ENCODE data around the gene SGF29.
"Not testable (repeated sequence)": the region's sequence is repeated elsewhere in the genome, so short reads cannot be mapped to it uniquely, and the experiment has no call there.

Gene SGF29

DNA sequence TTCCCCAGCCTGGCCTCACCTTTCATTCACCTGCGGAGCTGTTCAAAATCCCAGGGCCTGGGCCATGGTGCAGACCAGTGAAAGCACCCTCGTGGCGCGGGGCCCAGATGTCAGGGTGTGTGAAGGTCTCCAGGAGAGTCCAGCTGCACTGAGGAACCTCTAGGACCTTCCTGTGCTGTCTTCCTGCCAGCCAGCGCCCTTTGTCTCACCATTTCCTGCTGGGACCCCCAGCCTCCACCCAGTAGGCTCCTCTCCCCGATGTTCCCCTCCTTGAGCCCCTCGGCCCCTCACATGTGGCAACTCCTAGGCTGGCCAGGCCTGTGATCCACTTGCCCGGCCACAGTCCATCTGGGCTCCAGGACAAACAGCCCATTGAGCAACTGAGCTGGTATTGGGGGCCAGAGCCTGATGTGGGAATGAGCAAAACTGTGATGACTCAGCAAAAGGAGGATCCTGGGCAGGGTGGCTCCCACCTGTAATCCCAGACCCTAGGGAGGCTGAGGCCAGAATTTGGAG lies 42.5 kb downstream of the SGF29 start:
- no peak for DNase-seq (ENCODE audit: low read depth in 2 of 2)

DNA sequence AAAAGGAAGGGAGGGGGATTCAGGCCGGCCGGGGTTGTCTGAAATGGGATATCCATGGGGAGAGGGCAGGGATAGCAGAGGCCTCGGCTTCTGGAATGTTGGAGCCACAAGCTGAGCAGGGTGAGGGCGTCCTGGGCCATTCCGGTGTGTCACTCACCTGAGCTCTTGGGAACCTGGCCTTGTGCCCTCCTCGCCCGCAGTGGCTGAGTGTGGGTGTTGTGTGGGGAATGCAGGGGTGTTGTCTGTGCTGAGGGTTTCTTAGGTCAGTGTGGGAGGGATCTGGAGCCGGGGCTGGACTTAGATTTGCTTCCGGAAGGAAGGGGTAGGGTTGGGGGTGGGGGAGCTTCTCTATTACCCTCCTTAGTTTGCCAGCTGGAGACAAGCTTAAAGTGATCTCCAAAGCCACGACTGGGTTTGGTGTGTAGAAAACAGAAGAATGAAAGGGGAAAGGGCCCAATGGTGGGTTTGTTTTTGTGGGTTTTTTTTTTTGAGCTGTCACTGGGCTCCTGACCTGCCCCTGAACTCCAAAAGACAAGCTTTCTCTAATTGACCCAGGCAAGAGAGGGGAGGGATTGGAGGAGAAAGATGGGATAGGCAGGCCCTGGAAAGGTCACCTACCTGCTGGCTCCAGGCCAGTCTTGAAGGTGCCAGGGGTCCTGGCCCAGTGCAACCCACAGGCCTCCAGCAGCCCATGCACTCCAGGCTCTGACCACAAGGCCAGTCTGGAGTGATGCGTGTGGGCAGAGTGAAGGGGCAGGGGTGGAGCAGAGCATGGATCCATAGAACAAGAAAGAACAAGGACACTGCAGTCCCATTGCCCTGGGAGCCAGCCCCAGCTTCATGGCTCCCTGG lies 43.3 kb downstream of the SGF29 start, which contains the start of gene SULT1A2:
TSS of gene SULT1A2 (minus strand) at position 211 of the 852 bp plus-strand sequence. CDS start 1,120 bp downstream, outside the sequence.
- no peak for DNase-seq (ENCODE audit: low read depth in 2 of 2)

DNA sequence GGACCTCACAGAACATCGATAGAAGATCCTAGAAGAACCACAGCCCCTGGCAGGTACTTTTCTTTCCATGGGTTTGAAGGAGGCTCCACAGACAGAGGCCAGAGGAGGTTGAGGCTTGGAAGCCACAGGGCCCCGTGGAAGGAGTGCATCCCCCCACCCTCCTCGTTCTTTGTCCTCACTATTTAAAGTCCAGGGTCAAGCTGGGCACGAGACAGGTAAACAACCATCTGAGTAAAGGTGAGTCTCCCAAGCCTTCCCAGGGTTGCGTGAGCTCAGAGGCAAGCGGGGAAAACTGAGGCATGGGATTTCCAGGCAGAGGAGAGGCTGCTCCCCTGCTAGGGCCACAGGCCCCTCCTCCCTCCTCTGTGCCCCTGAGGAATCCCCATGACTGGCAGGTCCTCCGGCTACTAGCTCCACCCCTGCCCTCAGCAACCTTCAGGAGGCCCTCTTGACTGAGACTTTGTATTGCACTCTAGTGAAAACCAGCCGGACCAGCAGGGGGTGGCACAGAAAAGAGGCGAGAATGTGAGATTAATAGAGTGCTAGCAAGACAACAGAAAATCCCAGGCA lies 44.1 kb downstream of the SGF29 start:
- no peak for DNase-seq (ENCODE audit: low read depth in 2 of 2)

- DNase-seq (ENCODE audit: low read depth in 2 of 2): not testable (repeated sequence)
Observed at GRCh38 chr16:28599377-28600285, 45.9 kb downstream of the SGF29 start.

- not testable (repeated sequence) for DNase-seq (ENCODE audit: low read depth in 2 of 2)
Observed at GRCh38 chr16:28600965-28601364, 47.2 kb downstream of the SGF29 start.

- not testable (repeated sequence) for DNase-seq (ENCODE audit: low read depth in 2 of 2)
Observed at GRCh38 chr16:28601589-28601988, 47.9 kb downstream of the SGF29 start.

DNA sequence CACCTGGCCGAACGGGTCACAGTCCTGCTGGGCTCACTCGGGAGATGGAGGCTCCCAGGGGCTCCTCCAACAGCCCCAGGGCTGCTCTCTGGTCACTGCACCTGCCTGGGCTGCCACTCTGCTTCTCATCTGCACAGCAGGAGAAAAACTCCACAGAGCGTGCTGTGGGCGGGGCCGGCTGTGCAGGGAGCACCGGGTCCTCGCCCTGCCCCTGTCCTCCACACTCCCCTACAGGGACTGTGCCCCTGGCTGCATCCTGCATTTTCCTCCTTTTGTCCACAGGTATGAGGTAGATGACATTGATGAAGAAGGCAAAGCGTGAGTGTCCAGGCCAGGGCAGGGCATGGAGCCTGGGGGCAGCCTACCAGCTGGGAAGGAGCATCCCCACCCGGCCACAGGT lies 48.3 kb downstream of the SGF29 start:
- not testable (repeated sequence) for DNase-seq (ENCODE audit: low read depth in 2 of 2)

DNA sequence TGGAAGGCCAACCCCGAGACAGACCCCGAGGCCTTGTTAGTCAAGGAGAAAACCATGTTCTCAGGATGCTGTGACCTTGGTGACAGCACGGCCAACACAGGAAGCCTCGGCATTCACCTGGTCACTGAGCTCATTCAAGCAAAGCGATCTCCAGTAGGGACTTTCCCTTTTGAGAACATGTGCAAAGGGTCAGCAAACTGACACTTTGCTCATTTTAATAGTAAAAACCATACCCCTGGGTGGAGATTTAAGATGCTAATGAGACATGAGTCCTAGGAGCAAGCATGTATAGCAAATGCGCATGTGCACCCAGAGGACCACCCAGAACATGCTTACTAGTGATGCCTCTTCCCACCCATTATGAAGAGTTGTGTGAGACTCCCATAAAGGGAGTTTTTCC lies 48.8 kb downstream of the SGF29 start:
- DNase-seq (ENCODE audit: low read depth in 2 of 2): no peak

DNA sequence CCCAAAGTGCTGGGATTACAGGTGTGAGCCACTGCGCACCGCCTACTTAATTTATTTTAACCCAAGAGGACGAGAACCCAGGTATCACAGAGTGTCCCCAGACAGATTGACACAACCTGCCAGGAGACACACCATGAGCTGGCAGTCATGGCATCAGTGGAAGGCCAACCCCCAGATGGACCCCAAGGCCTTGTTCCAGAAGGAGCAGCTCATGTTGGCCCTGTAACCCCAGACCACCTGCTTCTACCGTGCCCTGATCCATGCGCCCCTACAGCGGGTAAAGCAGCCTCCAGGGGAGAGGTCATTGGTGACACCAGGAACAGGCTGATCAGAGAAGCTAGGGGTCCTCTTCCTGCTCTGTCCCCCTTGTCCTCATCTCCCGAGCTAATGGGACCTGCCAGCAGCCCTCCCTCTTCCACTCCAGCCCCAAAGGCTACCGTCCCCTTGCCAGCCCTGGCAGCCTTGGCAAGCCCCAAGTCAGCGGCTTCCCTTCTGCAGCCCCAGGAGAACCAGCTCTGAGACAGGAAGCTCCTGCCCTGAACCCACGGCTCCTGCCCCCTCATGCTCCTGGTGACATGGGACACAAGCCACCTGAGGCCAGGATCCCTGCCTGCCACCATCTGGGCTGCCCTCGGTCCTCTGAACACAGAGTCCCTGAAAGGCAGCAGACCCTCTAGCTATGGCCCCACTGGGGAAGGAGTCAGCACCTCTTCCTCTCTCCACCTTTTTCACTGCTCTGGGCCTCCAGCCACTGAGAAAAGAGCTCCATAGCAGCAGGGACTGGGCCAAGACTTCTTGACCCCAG lies 49.9 kb downstream of the SGF29 start:
- DNase-seq (ENCODE audit: low read depth in 2 of 2): no peak

DNA sequence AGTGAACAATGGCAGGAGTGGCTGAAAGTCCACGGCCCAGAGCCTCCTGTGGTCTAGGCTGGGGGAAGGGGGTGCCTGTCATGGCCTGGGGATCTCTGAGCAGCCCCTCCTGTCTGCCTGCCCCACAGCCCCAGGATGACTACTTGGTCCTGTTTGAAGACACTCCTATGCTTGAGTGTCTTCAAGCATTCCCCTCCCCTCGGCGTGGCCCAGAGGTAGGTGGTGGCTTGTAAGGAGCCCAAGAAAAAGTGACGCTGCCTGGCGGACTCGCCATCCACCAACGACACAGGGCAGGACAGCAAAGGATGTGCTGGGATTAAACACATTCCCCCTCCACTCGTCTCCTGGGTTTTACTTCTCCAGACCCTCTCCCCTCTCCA lies 50.5 kb downstream of the SGF29 start:
- DNase-seq (ENCODE audit: low read depth in 2 of 2): no peak

DNA sequence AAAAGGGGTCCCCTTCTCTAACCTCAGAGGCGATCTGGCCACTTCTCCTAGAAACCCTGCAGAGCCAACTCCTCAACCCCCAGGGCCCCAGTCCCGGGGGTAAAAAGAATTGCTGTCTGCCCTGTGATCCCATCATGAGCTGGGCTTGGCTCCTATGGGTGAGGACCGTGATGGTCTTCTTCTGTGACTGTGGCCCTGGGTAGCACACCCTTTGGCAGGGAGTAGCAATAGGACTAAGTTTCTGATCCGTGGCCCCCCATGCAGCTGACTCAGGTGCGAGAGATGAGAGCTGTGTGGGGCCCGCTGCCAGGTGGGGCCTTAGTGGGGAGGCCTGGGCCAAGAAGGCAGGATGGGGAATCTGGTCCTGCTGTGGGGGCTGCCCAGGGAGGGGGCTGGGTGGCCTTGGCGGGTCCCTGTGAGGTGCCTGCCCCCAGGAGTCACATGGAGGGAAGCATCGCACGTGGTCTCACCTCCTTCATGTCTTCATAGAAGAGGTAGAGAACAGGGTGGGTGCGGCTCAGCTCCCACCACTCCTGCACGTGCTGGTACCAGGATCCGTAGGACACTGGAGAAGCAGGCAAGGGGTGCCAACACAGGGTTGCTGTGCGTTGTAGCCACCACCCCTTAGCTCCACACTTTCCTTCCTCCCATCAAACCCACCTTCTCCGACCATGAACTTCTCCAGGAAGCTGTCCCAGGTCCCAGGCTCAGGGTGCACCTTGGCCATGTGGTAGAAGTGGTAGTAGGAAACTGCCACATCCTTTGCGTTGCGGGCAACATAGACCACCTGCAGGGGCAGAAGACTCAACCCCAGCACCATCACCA lies 52.8 kb downstream of the SGF29 start:
- no peak for DNase-seq (ENCODE audit: low read depth in 2 of 2)

DNA sequence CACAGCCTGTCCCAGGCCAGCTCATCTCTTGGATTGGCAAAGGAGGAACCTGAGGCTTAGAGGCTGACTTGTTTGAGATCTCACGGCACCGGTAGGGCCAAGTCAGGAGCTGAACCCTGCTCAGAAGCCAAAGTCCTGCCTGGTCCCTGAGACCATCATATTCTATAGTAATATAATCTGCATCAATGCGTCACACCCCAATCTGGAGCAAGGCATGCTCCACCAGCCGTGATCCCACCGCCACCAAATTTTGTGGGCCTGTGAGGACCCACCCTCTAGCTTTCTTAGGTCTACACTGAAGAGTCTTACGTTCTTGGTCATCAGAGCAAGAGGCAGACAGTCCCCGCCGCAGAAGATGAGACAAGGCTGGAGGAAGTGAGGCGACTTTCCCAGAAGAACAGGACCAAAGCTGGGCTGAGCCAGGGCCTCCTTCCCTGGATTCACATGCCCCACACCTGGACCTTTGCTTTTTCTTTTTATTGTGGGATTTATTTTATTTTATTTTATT lies 53.5 kb downstream of the SGF29 start:
- DNase-seq (ENCODE audit: low read depth in 2 of 2): no peak

DNA sequence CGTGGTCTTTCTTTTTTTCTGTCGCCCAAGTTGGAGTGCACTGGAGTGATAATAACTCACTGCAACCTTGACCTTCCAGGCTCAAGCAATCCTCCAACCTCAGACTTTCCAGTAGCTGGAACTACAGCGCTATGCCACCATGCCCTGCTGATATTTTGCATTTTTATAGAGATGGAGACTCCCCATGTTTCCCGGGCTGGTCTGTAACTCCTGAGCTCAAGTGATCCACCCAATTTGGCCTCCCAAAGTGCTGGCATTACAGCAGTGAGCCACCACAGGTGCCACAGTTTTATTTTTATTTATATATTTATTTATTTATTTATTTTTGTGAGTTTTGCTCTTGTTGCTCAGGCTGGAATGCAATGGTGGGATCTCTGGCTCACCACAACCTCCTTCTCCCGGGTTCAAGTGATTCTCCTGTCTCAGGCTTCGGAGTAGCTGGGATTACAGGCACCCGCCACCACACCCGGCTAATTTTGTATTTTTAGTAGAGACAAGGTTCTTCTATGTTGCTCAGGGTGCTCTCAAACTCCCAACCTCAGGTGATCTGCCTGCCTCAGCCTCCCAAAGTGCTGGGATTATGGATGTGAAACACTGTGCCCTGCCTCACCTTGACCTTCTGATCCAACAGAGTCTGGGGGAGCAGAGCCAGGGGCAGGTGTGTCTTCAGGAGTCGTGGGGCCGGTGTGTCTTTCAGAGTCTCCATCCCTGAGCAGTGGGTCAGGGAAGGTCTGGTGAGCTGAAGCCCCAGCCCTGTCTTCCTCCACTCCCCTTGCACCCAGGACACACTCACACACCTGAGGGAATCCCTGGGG lies 54.2 kb downstream of the SGF29 start:
- DNase-seq (ENCODE audit: low read depth in 2 of 2): not testable (repeated sequence)

DNA sequence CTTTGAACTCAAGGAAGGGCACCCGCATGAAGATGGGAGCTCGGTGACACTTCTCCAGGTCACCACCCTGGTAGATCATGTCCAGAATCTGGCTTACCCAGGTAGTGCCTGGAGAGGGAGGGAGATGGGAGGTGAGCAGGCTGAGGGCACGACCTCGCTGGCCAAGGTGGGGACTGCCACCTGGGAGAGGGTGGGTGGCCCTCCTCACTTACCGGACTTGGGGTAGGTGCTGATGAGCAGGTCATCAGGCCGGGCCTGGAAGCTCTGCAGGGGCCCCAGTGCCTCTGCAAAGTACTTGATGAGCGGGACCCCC lies 54.7 kb downstream of the SGF29 start:
- not testable (repeated sequence) for DNase-seq (ENCODE audit: low read depth in 2 of 2)

- DNase-seq (ENCODE audit: low read depth in 2 of 2): not testable (repeated sequence)
Observed at GRCh38 chr16:28608867-28609596, 55.3 kb downstream of the SGF29 start.

- DNase-seq (ENCODE audit: low read depth in 2 of 2): no peak
Observed at GRCh38 chr16:28609631-28610594, 56.2 kb downstream of the SGF29 start, which contains the start of gene SULT1A1. Gene SULT1A1, minus strand, starts transcription at chr16:28610044. Its CDS starts 1,189 bp downstream, at chr16:28608855.

DNA sequence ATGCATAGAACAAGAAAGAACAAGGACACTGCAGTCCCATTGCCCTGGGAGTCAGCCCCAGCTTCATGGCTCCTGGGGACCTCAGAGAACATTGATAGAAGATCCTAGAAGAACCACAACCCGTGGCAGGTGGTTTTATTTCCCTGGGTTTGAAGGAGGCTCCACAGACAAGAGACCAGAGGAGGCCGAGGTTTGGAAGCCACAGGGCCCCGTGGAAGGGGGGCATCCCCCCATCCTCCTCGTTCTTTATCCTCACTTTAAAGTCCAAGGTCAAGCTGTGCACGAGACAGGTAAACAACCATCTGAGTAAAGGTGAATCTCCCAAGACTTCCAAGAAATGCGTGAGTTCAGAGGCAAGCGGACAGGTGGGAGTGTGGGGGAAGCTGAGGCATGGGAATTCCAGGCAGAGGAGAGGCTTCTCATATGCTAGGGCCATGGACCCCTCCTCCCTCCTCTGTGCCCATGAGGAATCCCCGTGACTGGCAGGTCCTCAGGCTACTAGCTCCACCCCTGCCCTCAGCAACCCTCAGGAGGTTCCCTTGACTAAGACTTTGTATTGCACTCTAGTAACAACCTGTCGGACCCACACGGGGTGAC lies 57.0 kb downstream of the SGF29 start:
- DNase-seq (ENCODE audit: low read depth in 2 of 2): no peak

All from stimulated activated CD8-positive, alpha-beta memory T cell treated with anti-CD3 and anti-CD28 coated beads, Interleukin-2, amount 100 ng/mL, for 1 hour (primary cell).